ENCODE data around the gene CAMK2D.

CAMK2D gene

GRCh38 chr4:113588895-113589668 is 172.5 kb downstream of the CAMK2D start:
- Histone ChIP-seq H3K9me3 (ENCODE audit: control insufficient read depth in 5 of 5, low read length in 5 of 5) (no peaks in the 10 kb centered on the region), H3K27ac (ENCODE audit: low read depth, low read length) (no peak overlapping the region), H3K36me3 (ENCODE audit: control insufficient read depth in 5 of 5, insufficient read depth in 5 of 5, low read length in 5 of 5) (no peaks in the 10 kb centered on the region), H3K9ac (ENCODE audit: low read length in 5 of 5) (no peak overlapping the region), H3K4me1 (ENCODE audit: control insufficient read depth in 5 of 5, insufficient read depth in 5 of 5, low read length in 5 of 5) (peaks cover 0 to 25% (median 0%) of the 10 kb centered on the region in 5 donors), H3K27me3 (ENCODE audit: control insufficient read depth in 5 of 5, insufficient read depth in 4 of 5, low read length in 5 of 5) (no peaks in the 10 kb centered on the region), H3K4me3 (ENCODE audit: low read depth in 1 of 5, low read length in 5 of 5) (no peak overlapping the region)

GRCh38 chr4:113587640-113588275 is 173.8 kb downstream of the CAMK2D start:
- H3K27ac ChIP-seq (ENCODE audit: low read depth, low read length): no peak overlapping the region
- H3K4me1 ChIP-seq (ENCODE audit: control insufficient read depth in 5 of 5, insufficient read depth in 5 of 5, low read length in 5 of 5): peaks cover 0 to 25% (median 0%) of the 10 kb centered on the region in 5 donors
- H3K9ac ChIP-seq (ENCODE audit: low read length in 5 of 5): no peak overlapping the region
- no peak overlapping the region for H3K4me3 ChIP-seq (ENCODE audit: low read depth in 1 of 5, low read length in 5 of 5)
- H3K27me3 ChIP-seq (ENCODE audit: control insufficient read depth in 5 of 5, insufficient read depth in 4 of 5, low read length in 5 of 5): no peaks in the 10 kb centered on the region
- H3K36me3 ChIP-seq (ENCODE audit: control insufficient read depth in 5 of 5, insufficient read depth in 5 of 5, low read length in 5 of 5): no peaks in the 10 kb centered on the region
- no peaks in the 10 kb centered on the region for H3K9me3 ChIP-seq (ENCODE audit: control insufficient read depth in 5 of 5, low read length in 5 of 5)

GRCh38 chr4:113587156-113587555 is 174.4 kb downstream of the CAMK2D start:
- H3K4me1 ChIP-seq (ENCODE audit: control insufficient read depth in 5 of 5, insufficient read depth in 5 of 5, low read length in 5 of 5): peaks cover 0 to 25% (median 0%) of the 10 kb centered on the region in 5 donors
- H3K27ac ChIP-seq (ENCODE audit: low read depth, low read length): peak overlapping the region; percentile 44
- H3K36me3 ChIP-seq (ENCODE audit: control insufficient read depth in 5 of 5, insufficient read depth in 5 of 5, low read length in 5 of 5): no peaks in the 10 kb centered on the region
- no peak overlapping the region for H3K4me3 ChIP-seq (ENCODE audit: low read depth in 1 of 5, low read length in 5 of 5)
- H3K9ac ChIP-seq (ENCODE audit: low read length in 5 of 5): no peak overlapping the region
- no peaks in the 10 kb centered on the region for H3K9me3 ChIP-seq (ENCODE audit: control insufficient read depth in 5 of 5, low read length in 5 of 5)
- no peaks in the 10 kb centered on the region for H3K27me3 ChIP-seq (ENCODE audit: control insufficient read depth in 5 of 5, insufficient read depth in 4 of 5, low read length in 5 of 5)

GRCh38 chr4:113586072-113586471 is 175.5 kb downstream of the CAMK2D start:
- H3K9me3 ChIP-seq (ENCODE audit: control insufficient read depth in 5 of 5, low read length in 5 of 5): no peaks in the 10 kb centered on the region
- H3K4me3 ChIP-seq (ENCODE audit: low read depth in 1 of 5, low read length in 5 of 5): no peak overlapping the region
- no peaks in the 10 kb centered on the region for H3K27me3 ChIP-seq (ENCODE audit: control insufficient read depth in 5 of 5, insufficient read depth in 4 of 5, low read length in 5 of 5)
- H3K27ac ChIP-seq (ENCODE audit: low read depth, low read length): no peak overlapping the region
- peaks cover 0 to 25% (median 0%) of the 10 kb centered on the region in 5 donors for H3K4me1 ChIP-seq (ENCODE audit: control insufficient read depth in 5 of 5, insufficient read depth in 5 of 5, low read length in 5 of 5)
- H3K9ac ChIP-seq (ENCODE audit: low read length in 5 of 5): no peak overlapping the region
- H3K36me3 ChIP-seq (ENCODE audit: control insufficient read depth in 5 of 5, insufficient read depth in 5 of 5, low read length in 5 of 5): no peaks in the 10 kb centered on the region

GRCh38 chr4:113584407-113585150 is 177.0 kb downstream of the CAMK2D start:
- Histone ChIP-seq H3K27ac (ENCODE audit: low read depth, low read length) (no peak overlapping the region), H3K9me3 (ENCODE audit: control insufficient read depth in 5 of 5, low read length in 5 of 5) (no peaks in the 10 kb centered on the region), H3K27me3 (ENCODE audit: control insufficient read depth in 5 of 5, insufficient read depth in 4 of 5, low read length in 5 of 5) (no peaks in the 10 kb centered on the region), H3K36me3 (ENCODE audit: control insufficient read depth in 5 of 5, insufficient read depth in 5 of 5, low read length in 5 of 5) (no peaks in the 10 kb centered on the region), H3K9ac (ENCODE audit: low read length in 5 of 5) (no peak overlapping the region), H3K4me3 (ENCODE audit: low read depth in 1 of 5, low read length in 5 of 5) (no peak overlapping the region), H3K4me1 (ENCODE audit: control insufficient read depth in 5 of 5, insufficient read depth in 5 of 5, low read length in 5 of 5) (peaks cover 0 to 25% (median 0%) of the 10 kb centered on the region in 5 donors)

GRCh38 chr4:113582737-113583136 is 178.8 kb downstream of the CAMK2D start:
- no peak overlapping the region for H3K9ac ChIP-seq (ENCODE audit: low read length in 5 of 5)
- no peak overlapping the region for H3K4me3 ChIP-seq (ENCODE audit: low read depth in 1 of 5, low read length in 5 of 5)
- no peaks in the 10 kb centered on the region for H3K36me3 ChIP-seq (ENCODE audit: control insufficient read depth in 5 of 5, insufficient read depth in 5 of 5, low read length in 5 of 5)
- no peaks in the 10 kb centered on the region for H3K27me3 ChIP-seq (ENCODE audit: control insufficient read depth in 5 of 5, insufficient read depth in 4 of 5, low read length in 5 of 5)
- peaks cover 0 to 18% (median 0%) of the 10 kb centered on the region in 5 donors for H3K4me1 ChIP-seq (ENCODE audit: control insufficient read depth in 5 of 5, insufficient read depth in 5 of 5, low read length in 5 of 5)
- no peak overlapping the region for H3K27ac ChIP-seq (ENCODE audit: low read depth, low read length)
- no peaks in the 10 kb centered on the region for H3K9me3 ChIP-seq (ENCODE audit: control insufficient read depth in 5 of 5, low read length in 5 of 5)

- Histone ChIP-seq H3K36me3 (ENCODE audit: control insufficient read depth in 5 of 5, insufficient read depth in 5 of 5, low read length in 5 of 5) (no peaks in the 10 kb centered on the region), H3K9me3 (ENCODE audit: control insufficient read depth in 5 of 5, low read length in 5 of 5) (no peaks in the 10 kb centered on the region), H3K27ac (ENCODE audit: low read depth, low read length) (no peak overlapping the region), H3K9ac (ENCODE audit: low read length in 5 of 5) (no peak overlapping the region), H3K4me1 (ENCODE audit: control insufficient read depth in 5 of 5, insufficient read depth in 5 of 5, low read length in 5 of 5) (peaks cover 0 to 15% (median 8%) of the 10 kb centered on the region in 5 donors), H3K4me3 (ENCODE audit: low read depth in 1 of 5, low read length in 5 of 5) (no peak overlapping the region), H3K27me3 (ENCODE audit: control insufficient read depth in 5 of 5, insufficient read depth in 4 of 5, low read length in 5 of 5) (no peaks in the 10 kb centered on the region)
Observed at GRCh38 chr4:113579360-113579759, 182.2 kb downstream of the CAMK2D start.

GRCh38 chr4:113576947-113577678 is 184.4 kb downstream of the CAMK2D start:
- Histone ChIP-seq H3K27me3 (ENCODE audit: control insufficient read depth in 5 of 5, insufficient read depth in 4 of 5, low read length in 5 of 5) (no peaks in the 10 kb centered on the region), H3K36me3 (ENCODE audit: control insufficient read depth in 5 of 5, insufficient read depth in 5 of 5, low read length in 5 of 5) (no peaks in the 10 kb centered on the region), H3K9me3 (ENCODE audit: control insufficient read depth in 5 of 5, low read length in 5 of 5) (no peaks in the 10 kb centered on the region), H3K4me3 (ENCODE audit: low read depth in 1 of 5, low read length in 5 of 5) (no peak overlapping the region), H3K4me1 (ENCODE audit: control insufficient read depth in 5 of 5, insufficient read depth in 5 of 5, low read length in 5 of 5) (peaks cover 0 to 23% (median 9%) of the 10 kb centered on the region in 5 donors), H3K9ac (ENCODE audit: low read length in 5 of 5) (no peak overlapping the region), H3K27ac (ENCODE audit: low read depth, low read length) (no peak overlapping the region)

GRCh38 chr4:113575401-113575800 is 186.1 kb downstream of the CAMK2D start:
- Histone ChIP-seq H3K27me3 (ENCODE audit: control insufficient read depth in 5 of 5, insufficient read depth in 4 of 5, low read length in 5 of 5) (no peaks in the 10 kb centered on the region), H3K27ac (ENCODE audit: low read depth, low read length) (no peak overlapping the region), H3K4me3 (ENCODE audit: low read depth in 1 of 5, low read length in 5 of 5) (no peak overlapping the region), H3K9ac (ENCODE audit: low read length in 5 of 5) (no peak overlapping the region), H3K36me3 (ENCODE audit: control insufficient read depth in 5 of 5, insufficient read depth in 5 of 5, low read length in 5 of 5) (no peaks in the 10 kb centered on the region), H3K9me3 (ENCODE audit: control insufficient read depth in 5 of 5, low read length in 5 of 5) (no peaks in the 10 kb centered on the region), H3K4me1 (ENCODE audit: control insufficient read depth in 5 of 5, insufficient read depth in 5 of 5, low read length in 5 of 5) (peaks cover 0 to 23% (median 9%) of the 10 kb centered on the region in 5 donors)
